GM19351 (cell line): ENCODE data around the gene SOX15.
"Not testable (repeated sequence)": the region's sequence is repeated elsewhere in the genome, so short reads cannot be mapped to it uniquely, and the experiment has no call there.

Experiments used
- ATAC-seq: cut with Tn5 transposase; IDR thresholded peaks from one replicate; pipeline ENCODE4 v1.9.1; 2021; ENCODE audit warnings: mild to moderate bottlenecking, moderate library complexity; ENCODE audit not compliant: unreplicated experiment

The SOX15 gene

DNA sequence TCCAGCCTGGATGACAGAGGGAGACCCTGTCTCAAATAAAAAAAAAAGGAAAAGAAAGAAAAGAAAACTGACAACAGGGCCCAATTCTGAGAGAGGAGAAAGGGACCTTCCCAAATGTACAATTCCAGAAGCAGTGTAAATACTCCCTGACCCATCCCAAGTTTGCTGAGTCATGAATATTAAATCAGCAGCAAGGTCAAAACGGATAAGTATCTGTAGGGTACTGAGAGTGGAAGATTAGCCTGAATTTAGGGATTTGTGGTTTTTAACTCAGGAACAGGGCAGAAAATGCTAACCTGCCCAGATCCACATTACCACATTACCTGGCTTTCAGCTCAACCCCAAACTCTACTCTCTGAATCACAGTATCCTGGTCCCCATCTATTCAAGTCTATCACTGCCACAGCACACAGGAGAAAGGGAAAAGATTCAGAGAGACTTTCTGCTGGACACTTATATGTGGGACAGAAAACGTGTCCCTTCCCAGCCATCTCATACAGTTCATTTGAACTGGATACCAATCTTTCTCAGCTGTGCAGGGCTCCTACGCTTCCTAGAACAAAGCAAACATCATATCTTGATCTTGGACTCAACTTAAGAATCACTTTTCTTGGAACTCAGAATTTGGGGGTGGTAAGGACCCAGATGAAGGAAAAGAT, 21.9 kb upstream of the SOX15 start:
- no peak for ATAC-seq

DNA sequence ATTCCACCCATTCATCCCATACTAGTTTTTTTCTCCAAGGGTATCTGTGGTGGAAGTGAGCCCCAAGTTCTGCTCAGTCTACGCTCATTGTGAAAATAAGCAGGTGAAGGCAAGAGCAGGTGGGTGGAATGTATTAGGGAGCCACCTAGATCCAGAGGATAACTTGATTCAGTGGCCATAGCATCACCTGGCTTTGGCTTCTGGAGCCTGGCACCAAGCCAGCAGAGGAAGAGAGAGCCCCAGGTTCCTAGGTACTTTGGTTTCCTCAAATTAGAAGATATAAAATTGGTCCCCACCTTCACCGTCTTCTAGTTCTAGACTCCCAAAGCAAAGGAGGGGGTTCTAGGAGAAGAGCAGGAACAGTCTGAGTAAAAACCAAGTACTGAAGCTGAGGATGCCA, 20.7 kb upstream of the SOX15 start:
- no peak for ATAC-seq

DNA sequence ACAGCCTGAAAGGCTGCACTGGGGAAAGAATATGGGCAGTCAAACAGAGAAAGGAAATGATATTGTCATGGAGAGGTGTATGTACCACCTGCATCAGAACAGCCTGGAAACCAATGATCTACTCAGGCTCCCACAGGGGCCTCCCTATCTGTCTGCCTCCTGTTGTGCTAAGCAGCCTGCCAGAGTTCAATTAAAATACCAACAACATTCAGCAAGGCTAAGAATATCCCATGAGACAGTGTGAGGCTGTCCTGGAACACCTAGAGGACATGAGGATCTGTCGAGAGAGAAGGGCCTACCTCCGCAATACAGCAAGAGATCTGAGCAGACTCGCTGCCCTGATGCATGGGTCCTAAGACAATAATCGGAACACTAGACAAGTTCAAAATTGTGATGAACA, 16.4 kb upstream of the SOX15 start:
- no peak for ATAC-seq

DNA sequence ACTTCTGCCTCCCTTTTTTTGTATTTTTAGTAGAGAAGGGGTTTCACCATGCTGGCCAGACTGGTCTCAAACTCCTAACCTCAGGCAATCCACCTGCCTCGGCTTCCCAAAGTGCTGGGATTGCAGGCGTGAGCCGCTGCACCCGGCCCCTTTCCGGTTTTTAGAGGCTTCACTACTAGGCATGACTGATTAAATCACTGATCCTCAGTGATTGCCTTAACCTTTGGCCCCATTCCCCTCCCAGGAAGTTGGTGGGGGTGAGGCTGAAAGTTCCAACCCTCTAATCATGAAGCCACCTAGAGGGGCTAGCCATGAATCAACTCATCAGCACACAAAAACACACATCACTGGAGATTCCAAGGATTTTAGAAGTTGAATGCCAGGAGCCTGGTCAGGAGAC, 7.7 kb upstream of the SOX15 start:
- not testable (repeated sequence) for ATAC-seq

DNA sequence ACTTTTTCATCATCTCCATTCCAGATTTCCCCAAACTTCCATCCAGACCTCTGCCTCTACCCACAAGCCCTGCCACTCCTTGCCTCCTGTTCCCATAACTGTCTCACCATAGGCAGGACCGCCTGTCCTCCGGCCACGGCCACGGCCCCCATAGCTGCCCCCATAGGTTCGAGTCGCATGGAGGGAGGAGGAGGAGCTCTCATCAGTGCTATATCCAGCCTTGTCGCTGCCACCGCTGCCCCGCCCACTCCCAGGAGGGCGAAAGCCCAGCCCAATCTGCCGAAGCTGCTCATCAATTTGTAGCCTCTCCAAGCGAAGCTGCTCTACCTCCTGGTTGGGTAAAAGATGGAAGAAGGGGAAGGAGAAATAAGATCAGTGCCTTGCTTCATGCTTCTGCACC, 3.4 kb upstream of the SOX15 start:
- ATAC-seq = no peak

DNA sequence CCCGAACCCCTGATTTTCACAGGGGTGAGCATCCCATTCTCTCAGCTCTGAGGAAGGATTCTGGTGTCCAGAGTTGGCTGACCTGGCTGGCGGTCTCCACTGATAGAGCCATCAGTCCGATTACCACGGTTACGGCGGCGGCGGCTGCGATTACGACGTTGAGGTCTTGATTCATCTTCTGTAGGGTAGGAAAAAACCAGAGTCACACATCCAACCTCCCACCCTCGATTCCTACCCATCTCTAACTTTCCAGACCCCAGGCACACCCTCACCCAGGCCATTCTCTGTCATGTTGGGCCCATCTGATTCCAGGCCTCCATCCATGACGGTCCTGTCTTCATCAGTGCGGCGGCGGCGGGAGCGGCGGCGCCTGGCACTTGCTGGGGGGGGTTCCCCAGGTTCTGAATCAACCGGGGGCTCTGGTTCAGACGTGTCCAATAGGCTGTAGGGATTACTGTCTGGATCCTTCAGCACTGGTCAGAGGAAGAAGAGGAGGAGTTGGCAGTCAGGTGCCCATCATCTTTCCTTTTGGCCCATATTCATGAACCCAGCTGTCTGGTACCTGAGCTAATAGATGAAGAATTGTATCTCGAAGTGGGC, 2.6 kb upstream of the SOX15 start:
- no peak for ATAC-seq

DNA sequence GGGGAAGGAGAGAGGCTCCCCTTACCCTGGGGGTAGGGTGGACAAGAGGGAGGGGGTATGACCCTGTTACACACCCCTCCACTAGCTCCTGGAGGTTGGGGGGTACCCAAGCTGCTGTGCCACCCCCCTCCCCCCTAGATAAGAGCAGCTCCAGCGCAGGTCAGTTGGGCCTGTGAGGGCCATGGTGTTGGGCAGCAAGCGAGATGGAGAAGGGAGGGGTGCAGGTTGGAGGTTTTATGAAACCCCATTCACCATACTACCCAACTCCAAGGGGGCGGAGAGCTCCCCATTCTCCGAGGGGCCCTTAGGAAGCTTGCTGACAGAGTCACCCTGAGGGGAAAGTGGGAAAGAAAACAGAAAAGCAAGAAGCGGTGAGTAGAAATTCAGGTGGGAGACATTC, 1.7 kb upstream of the SOX15 start:
- no peak for ATAC-seq

DNA sequence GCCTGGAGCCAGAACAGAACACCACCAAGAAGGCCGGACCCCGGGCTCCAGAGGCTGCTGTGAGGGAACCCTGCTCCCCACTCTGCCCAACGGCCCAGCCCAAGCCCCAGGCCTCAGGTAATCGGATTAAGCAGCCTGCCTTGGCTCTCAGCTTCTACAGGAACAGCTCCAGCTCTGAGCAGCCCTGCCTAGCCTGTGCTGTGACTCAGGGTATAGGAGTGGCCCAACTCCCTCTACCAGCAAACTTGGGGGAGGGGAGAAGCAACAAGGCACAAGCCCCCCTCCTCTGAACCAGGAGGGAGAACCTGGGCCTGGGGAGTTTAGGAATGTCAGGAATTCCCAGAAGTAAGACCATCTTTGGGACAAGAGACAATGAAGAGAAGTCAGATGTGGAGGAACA, 849 bp upstream of the SOX15 start:
- no peak for ATAC-seq

DNA sequence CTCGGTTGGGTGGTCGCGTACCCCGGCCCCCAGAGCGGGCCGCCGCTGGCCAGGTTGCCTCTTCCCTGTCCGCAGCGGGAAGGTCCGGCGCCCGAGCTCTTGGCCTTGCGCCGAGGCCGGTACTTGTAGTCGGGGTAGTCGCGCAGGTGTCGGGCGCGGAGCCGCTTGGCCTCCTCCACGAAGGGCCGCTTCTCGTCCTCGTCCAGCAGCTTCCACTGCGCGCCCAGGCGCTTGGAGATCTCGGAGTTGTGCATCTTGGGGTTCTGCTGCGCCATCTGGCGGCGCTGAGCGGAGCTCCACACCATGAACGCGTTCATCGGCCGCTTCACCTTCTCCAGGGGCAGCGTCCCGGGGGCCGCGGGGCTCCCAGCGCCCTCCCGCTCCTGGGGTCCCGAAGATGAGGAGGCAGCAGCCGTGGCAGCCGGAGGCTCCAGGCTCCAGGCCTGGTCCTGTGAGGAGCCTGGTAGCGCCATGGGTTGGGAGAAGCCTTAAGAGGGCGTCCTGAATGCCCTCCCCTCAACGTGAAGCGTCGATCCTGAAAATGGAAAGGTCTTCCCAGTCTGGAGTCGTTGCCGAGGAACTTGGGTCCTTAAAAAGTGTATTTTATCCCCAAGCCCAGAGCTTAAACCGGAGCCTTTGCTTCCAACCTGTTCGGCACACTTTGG, 558 bp downstream of the SOX15 start:
- ATAC-seq = no peak

DNA sequence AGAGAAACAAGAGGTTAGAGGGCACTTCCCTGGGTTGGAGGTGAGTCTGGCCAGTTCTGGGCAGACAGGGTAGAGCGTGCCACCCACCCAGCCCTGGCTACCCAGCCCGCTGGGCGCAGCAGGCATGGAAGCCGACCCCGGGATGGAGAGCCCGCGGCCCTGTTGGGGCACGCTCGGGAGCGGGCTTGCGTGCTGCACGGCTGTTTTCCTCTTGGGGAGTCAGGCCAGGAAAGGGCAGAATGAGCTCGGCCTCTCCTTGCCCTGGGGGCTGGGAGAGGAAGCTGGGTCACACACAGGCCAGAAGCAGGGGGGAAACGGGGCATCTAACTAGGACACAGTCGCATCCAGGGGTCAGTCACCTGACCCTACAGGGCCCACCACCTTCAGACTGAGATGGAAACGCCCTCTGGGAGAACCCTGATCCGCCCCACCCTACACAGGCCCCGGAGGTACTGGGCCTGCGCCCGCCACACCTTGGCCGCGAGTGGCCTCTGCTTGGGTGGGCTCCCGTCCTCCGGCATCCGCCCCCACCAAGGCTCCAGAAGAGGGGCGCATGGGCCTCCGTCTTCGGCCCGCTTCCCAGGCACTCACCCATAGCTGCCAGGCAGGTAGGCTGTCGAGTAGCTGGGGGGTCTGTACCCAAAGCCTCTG, 1.2 kb downstream of the SOX15 start:
- no peak for ATAC-seq

DNA sequence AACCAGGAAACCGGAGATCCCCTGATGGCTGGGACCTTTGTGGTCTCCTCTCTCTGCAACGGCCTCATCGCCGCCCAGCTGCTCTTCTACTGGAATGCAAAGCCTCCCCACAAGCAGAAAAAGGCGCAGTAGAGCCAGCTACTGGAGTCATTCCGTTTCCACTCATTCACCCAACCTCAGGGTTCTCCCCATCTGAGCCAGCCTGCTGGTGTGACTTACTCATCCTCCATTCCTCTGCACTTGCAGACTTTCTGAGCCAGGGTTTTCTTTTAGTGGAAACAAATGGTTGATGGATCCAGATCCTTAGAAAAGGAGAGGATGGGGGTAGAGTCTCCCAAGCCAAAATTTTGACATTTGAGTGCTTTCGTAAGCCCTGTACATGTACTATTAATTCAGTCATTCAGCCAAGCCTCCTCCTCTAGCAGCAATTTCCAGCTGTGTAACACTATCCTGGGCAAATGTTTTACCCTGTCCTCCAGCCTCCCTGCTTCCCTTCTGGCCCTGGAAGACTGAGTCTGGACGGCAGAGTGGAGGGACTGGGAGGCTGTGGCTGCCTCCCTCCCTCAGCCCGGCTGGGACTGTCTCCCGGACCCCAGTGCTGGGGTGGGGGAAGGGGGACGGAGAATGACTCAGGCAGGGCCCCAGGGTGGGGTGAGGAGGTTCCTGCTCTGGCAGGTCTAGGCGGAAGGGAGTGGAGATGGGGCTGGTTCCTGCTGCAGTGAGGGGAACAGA, 2.3 kb downstream of the SOX15 start:
- ATAC-seq = no peak

DNA sequence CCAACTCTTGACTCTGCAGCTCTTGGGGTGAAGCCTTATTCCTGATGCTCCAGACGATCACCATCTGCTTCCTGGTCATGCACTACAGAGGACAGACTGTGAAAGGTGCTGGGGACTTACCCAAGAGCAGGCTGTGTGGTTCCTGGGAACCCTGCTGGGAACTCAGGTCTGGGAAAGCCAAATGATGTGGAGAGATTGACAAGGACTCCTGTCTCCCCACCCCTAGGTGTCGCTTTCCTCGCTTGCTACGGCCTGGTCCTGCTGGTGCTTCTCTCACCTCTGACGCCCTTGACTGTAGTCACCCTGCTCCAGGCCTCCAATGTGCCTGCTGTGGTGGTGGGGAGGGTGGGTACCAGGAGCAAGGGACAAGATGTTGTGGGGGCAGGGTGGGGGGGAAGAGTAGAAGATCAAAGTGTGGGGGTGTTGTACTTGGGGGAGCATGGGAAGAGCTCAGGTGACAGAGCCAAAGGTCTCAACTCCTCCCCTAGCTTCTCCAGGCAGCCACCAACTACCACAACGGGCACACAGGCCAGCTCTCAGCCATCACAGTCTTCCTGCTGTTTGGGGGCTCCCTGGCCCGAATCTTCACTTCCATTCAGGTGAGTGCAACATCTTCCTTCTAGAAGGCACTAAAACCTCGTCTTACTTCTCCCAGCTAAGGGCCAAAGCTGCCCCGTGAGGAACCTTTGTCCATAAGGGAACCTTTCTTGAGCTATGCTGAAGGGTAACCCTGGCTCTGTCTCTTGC, 3.0 kb downstream of the SOX15 start:
- no peak for ATAC-seq

DNA sequence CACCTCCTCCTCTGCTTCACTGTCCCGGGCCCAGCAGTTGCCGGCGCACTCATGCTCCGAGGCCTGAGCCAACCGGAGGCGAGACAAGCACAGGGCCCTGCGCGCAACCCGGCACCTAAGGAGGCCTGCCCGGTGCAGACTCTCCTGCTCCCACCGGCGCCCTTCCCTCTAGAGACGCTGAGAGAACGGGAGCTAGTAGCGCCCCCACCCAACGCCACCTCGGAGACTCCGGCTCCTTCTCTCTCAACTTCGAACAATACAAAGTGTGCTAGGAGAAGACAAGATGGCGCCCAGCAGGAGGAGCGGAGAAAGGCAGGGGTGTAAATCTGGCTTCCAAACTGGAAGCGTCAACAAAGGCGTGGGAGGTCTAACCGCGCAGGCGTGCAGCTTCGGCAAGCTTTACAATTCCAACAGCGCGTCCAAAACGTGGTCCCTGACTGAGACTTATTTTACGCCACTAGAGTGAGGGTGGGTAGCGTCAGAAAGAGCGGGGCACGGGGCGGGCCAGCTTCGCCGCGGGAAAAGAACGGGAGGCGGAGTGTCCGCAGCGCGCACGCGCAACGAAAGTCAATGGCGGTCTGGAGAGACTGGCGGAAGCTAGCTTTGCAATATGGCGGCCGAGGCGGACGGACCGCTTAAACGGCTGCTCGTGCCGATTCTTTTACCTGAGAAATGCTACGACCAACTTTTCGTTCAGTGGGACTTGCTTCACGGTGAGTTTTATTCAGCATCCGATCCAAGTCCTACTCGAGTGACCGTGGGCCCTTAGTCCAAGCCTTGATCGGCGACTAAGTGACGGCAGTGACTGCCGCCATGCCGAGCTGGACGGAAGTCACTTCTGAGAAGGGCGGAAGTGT, 6.4 kb downstream of the SOX15 start, which contains the start of gene MPDU1:
Gene MPDU1 (plus strand): TSS at position 600 of the 857 bp plus-strand sequence. CDS start 11 bp downstream, at position 611.
- peak; percentile 58 for ATAC-seq

DNA sequence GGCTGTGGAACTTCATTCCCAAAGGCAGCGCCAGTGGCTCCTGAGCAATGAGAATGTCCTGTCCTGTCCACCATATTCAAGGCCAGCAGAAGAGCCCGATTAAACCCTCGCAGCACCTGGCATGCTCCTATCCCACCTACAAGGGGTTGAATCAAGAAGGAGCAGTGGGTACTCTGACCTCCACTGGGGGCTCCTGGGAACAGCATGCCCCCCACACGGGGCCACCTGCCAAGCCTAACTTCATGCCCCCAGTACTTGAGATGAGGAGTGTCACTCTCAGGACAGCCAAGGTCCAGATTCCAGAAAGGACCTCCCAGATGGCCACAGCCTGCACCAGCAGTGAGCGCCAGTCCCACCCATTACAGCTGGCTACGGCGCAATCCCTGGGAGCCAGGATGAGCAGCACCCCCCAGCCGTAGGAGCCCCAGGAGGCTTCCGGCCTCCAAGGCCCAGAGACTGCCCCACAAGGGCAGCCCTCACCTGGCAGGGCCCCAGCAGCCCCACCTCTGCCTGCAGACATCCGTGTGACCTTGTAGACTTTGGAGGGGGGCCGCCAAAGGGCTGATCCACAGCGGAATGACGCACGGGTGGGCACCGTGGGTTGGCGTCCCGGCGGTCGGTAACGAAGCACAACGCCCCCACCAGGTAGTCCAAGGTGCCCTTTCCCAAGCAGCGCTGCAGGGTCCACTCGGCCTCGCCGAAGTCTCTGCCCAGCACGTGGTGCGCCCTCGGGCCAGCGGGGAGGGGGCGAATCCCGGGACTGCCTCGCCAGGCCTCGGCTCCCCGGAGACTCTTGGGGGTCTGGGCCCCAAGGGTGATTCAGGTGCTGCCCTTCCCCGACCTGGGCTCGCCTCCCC, 7.3 kb downstream of the SOX15 start:
- no peak for ATAC-seq

DNA sequence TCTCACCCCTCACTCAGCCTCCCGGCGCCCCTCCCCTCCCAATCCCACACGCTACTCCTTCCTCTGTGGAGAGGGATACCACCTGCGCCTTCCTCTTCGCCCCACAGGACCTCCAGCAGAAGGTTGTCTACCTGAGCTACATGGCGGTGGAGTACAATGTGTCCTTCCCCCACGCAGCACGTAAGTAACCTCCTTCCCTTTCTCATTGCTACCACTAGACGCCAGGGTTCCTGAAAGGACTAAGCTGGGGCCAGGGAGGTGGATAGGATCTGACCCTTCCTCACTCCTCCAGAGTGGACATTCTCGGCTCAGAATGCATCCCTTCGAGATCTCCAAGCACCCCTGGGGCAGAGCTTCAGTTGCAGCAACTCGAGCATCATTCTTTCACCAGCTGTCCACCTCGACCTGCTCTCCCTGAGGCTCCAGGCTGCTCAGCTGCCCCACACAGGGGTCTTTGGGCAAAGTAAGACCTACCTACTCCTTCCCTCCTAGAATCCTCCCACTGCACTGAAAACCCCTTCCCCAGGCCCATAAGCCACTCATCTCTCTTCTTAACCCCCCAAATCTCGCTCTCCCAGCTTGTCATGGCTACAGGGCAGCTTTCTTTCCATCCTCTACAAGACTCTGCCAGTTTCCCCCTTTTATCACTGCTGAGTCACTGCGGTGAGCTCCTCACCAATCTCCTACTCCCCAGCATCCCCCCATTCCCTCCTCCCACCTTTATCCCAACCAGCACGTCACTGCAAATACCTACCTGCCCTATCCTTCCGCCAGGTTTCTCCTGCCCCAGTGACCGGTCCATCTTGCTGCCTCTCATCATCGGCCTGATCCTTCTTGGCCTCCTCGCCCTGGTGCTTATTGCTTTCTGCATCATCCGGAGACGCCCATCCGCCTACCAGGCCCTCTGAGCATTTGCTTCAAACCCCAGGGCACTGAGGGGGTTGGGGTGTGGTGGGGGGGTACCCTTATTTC, 9.0 kb downstream of the SOX15 start:
- ATAC-seq = no peak

DNA sequence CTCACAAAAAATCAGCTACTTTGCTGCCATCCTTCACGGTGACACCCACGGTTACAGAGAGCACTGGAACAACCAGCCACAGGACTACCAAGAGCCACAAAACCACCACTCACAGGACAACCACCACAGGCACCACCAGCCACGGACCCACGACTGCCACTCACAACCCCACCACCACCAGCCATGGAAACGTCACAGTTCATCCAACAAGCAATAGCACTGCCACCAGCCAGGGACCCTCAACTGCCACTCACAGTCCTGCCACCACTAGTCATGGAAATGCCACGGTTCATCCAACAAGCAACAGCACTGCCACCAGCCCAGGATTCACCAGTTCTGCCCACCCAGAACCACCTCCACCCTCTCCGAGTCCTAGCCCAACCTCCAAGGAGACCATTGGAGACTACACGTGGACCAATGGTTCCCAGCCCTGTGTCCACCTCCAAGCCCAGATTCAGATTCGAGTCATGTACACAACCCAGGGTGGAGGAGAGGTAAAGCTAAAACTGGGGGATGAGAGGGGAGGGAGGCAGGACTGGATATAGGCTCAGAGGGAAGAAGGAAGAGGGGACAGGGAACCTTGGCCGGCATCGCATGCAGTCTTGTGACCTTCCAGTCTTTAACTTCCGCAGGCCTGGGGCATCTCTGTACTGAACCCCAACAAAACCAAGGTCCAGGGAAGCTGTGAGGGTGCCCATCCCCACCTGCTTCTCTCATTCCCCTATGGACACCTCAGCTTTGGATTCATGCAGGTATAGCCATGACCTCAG, 9.9 kb downstream of the SOX15 start:
- no peak for ATAC-seq
